HepG2 (cell line): ENCODE data around the gene DPH1. TPM values are rescaled to one million over a fixed set of nuclear protein-coding genes. Genes with fewer than 3 reads are reported as not detected.

Experiments used
- ATM ChIP-seq: fragments of 450-650 bp; IDR thresholded peaks from 2 replicates; pipeline ENCODE4 v1.7.1; 2017; ENCODE audit warnings: mild to moderate bottlenecking, borderline replicate concordance
- BRD4 ChIP-seq: sonication (generic); formaldehyde crosslinking; IDR thresholded peaks from 2 replicates; pipeline ENCODE4 v1.4.0; 2020; ENCODE audit warnings: missing genetic modification reagents
- BRF2 ChIP-seq: sonication (generic); formaldehyde crosslinking; IDR thresholded peaks from 2 replicates; pipeline ENCODE4 v1.8.1; 2022; ENCODE audit warnings: mild to moderate bottlenecking, missing genetic modification reagents
- ETV6 ChIP-seq: sonication (generic); formaldehyde crosslinking; conservative IDR thresholded peaks from 2 replicates; pipeline ENCODE4 v1.4.0; 2020; ENCODE audit warnings: missing genetic modification reagents
- FOXJ3 ChIP-seq: sonication (generic); formaldehyde crosslinking; IDR thresholded peaks from 2 replicates; pipeline ENCODE4 v1.4.0; 2020; ENCODE audit warnings: missing genetic modification reagents, mild to moderate bottlenecking, borderline replicate concordance
- HHEX ChIP-seq: IDR thresholded peaks from 2 replicates; pipeline ENCODE4 v1.6.1; 2016; ENCODE audit warnings: control low read depth
- HOXA7 ChIP-seq: sonication (generic); formaldehyde crosslinking; IDR thresholded peaks from 2 replicates; pipeline ENCODE4 v1.8.1; 2022; ENCODE audit warnings: mild to moderate bottlenecking, missing genetic modification reagents, moderate library complexity
- KDM5B ChIP-seq: sonication (generic); formaldehyde crosslinking; IDR thresholded peaks from 2 replicates; pipeline ENCODE4 v1.4.0; 2020; ENCODE audit warnings: missing genetic modification reagents, mild to moderate bottlenecking, borderline replicate concordance
- NCOA5 ChIP-seq: sonication (generic); formaldehyde crosslinking; IDR thresholded peaks from 2 replicates; pipeline ENCODE4 v1.4.0; 2020; ENCODE audit warnings: missing genetic modification reagents
- NFE2L2 ChIP-seq: fragments of 150-350 bp; IDR thresholded peaks from 2 replicates; pipeline ENCODE4 v1.6.1; 2014; ENCODE audit warnings: low read length
- NFYB ChIP-seq: sonication (generic); formaldehyde crosslinking; IDR thresholded peaks from 2 replicates; pipeline ENCODE4 v1.4.0; 2020; ENCODE audit warnings: missing genetic modification reagents
- PAF1 ChIP-seq: IDR thresholded peaks from 2 replicates; pipeline ENCODE4 v1.6.1; 2016; ENCODE audit warnings: missing genetic modification reagents, missing compliant biosample characterization
- SP5 ChIP-seq: IDR thresholded peaks from 2 replicates; pipeline ENCODE4 v1.6.1; 2016; ENCODE audit warnings: low read depth, borderline replicate concordance
- ZNF225 ChIP-seq: sonication (generic); formaldehyde crosslinking; IDR thresholded peaks from 2 replicates; pipeline ENCODE4 v1.4.0; 2020; ENCODE audit warnings: mild to moderate bottlenecking, missing genetic modification reagents
- ZNF282 ChIP-seq: fragments of 450-650 bp; IDR thresholded peaks from 2 replicates; pipeline ENCODE4 v1.6.1; 2018; ENCODE audit not compliant: partially characterized antibody
- ZNF407 ChIP-seq: sonication (generic); formaldehyde crosslinking; IDR thresholded peaks from one replicate; pipeline ENCODE4 v1.5.1; 2020; ENCODE audit warnings: mild to moderate bottlenecking, missing genetic modification reagents; ENCODE audit errors: not compliant biosample characterization
- ZNF75D ChIP-seq: sonication (generic); formaldehyde crosslinking; IDR thresholded peaks from 2 replicates; pipeline ENCODE4 v1.8.1; 2023; ENCODE audit warnings: missing genetic modification reagents, mild to moderate bottlenecking, borderline replicate concordance
- ZSCAN29 ChIP-seq: sonication (generic); formaldehyde crosslinking; conservative IDR thresholded peaks from 2 replicates; pipeline ENCODE4 v1.4.0; 2020; ENCODE audit warnings: mild to moderate bottlenecking, missing genetic modification reagents
- polyA plus RNA-seq, 8 experiments: library from polyadenylated mRNA; depleted of rRNA in 3 of 8; stranded (reverse) in 7 of 8; unstranded in 1 of 8; fragments of >200 nt; fragmentation: Illumina TruSeq in 4 of 8; extraction: Trizol in 4 of 8; gene quantifications; 2 replicates each; pipeline versions ENCODE4 v1.2.1 to v1.2.3, GENCODE V29; 2011 to 2016; ENCODE audit warnings: low read depth in 4 of 8, missing spikeins in 1 of 8, mixed read lengths in 1 of 8; ENCODE audit not compliant: insufficient read depth in 1 of 8
- total RNA-seq, 5 experiments: library from RNA; depleted of rRNA; stranded (reverse); fragments of >200 nt; fragmentation: Illumina TruSeq; extraction: Trizol; gene quantifications; 2 replicates each; pipeline ENCODE4 v1.2.3, GENCODE V29; 2016; ENCODE audit warnings: low read depth in 1 of 5
- TF ChIP-seq, protein P1 (sequence below): sonication (generic); formaldehyde crosslinking; IDR thresholded peaks from 2 replicates; pipeline ENCODE4; 2020; ENCODE audit warnings: missing genetic modification reagents, mild to moderate bottlenecking, borderline replicate concordance

Gene DPH1
- total and polyA plus RNA-seq, 2 of the 13 experiments (the other 11 are each of a cell fraction or from before 2014, with no cell fraction given), result 25.3 to 42.8 TPM

- TF ChIP-seq ZNF407 (CRISPR knock-in tag) (no peak), NFE2L2 (no peak), PAF1 (CRISPR knock-in tag) (no peak), ZNF225 (CRISPR knock-in tag) (no peak; the same call in 1 of the 2 replicates), ZSCAN29 (CRISPR knock-in tag) (no peak), ZNF282 (no peak), BRF2 (no peak), NFYB (CRISPR knock-in tag) (no peak), KDM5B (CRISPR knock-in tag) (peak; percentile 41; the same call in 1 of the 2 replicates), BRD4 (CRISPR knock-in tag) (peak; percentile 25; the same call in 1 of the 2 replicates), SP5 (CRISPR knock-in tag) (no peak), ZNF75D (CRISPR knock-in tag) (no peak), HOXA7 (CRISPR knock-in tag) (no peak), NCOA5 (CRISPR knock-in tag) (no peak), ATM (no peak), HHEX (CRISPR knock-in tag) (0 out of 2 replicates have a peak, but pooled peaks have one; percentile 26), ETV6 (CRISPR knock-in tag) (no peak), FOXJ3 (no peak)
- TF ChIP-seq, protein P1, sequence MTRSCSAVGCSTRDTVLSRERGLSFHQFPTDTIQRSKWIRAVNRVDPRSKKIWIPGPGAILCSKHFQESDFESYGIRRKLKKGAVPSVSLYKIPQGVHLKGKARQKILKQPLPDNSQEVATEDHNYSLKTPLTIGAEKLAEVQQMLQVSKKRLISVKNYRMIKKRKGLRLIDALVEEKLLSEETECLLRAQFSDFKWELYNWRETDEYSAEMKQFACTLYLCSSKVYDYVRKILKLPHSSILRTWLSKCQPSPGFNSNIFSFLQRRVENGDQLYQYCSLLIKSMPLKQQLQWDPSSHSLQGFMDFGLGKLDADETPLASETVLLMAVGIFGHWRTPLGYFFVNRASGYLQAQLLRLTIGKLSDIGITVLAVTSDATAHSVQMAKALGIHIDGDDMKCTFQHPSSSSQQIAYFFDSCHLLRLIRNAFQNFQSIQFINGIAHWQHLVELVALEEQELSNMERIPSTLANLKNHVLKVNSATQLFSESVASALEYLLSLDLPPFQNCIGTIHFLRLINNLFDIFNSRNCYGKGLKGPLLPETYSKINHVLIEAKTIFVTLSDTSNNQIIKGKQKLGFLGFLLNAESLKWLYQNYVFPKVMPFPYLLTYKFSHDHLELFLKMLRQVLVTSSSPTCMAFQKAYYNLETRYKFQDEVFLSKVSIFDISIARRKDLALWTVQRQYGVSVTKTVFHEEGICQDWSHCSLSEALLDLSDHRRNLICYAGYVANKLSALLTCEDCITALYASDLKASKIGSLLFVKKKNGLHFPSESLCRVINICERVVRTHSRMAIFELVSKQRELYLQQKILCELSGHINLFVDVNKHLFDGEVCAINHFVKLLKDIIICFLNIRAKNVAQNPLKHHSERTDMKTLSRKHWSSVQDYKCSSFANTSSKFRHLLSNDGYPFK (CRISPR knock-in tag), result 0 out of 2 replicates have a peak, but pooled peaks have one; percentile 35
These were observed 34.5 kb upstream of the DPH1 start (continued) for GRCh38 chr17:1995321-1995892.
